ENCODE measurements around the gene PLA2R1. TPM values are rescaled to one million over a fixed set of nuclear protein-coding genes. Genes with fewer than 3 reads are reported as not detected.
"Not testable (repeated sequence)": the region's sequence is repeated elsewhere in the genome, so short reads cannot be mapped to it uniquely, and the experiment has no call there.

PLA2R1 gene
- total RNA-seq, 1 experiment from 2014 or later: 0.37 TPM

GRCh38 chr2:160039166-160039903 lies 23.1 kb downstream of the PLA2R1 start:
- in situ Hi-C loops (cut with HindIII; ENCODE audit: low pct_unique_long_range_greater_than_20kb, low sequenced_read_pairs): no loop called here
- DNase-seq (ENCODE audit: low read depth): peak; percentile 72

- DNase-seq (ENCODE audit: low read depth); in situ Hi-C loops (cut with HindIII; ENCODE audit: low pct_unique_long_range_greater_than_20kb, low sequenced_read_pairs): not testable (repeated sequence)
Observed at GRCh38 chr2:160038662-160039061, 23.8 kb downstream of the PLA2R1 start.

GRCh38 chr2:160036736-160037135 lies 25.7 kb downstream of the PLA2R1 start:
- in situ Hi-C loops (cut with HindIII; ENCODE audit: low pct_unique_long_range_greater_than_20kb, low sequenced_read_pairs): no loop called here
- DNase-seq (ENCODE audit: low read depth): no peak

- DNase-seq (ENCODE audit: low read depth): no peak
- in situ Hi-C loops (cut with HindIII; ENCODE audit: low pct_unique_long_range_greater_than_20kb, low sequenced_read_pairs): no loop called here
Observed at GRCh38 chr2:160035125-160035524, 27.3 kb downstream of the PLA2R1 start.

GRCh38 chr2:160034396-160034795 lies 28.0 kb downstream of the PLA2R1 start:
- in situ Hi-C loops (cut with HindIII; ENCODE audit: low pct_unique_long_range_greater_than_20kb, low sequenced_read_pairs): no loop called here
- DNase-seq (ENCODE audit: low read depth): no peak

- in situ Hi-C loops (cut with HindIII; ENCODE audit: low pct_unique_long_range_greater_than_20kb, low sequenced_read_pairs): no loop called here
- DNase-seq (ENCODE audit: low read depth): no peak
Observed at GRCh38 chr2:160033732-160034392, 28.6 kb downstream of the PLA2R1 start.

GRCh38 chr2:160029270-160029628 lies 33.2 kb downstream of the PLA2R1 start:
- in situ Hi-C loops (cut with HindIII; ENCODE audit: low pct_unique_long_range_greater_than_20kb, low sequenced_read_pairs): no loop called here
- no peak for DNase-seq (ENCODE audit: low read depth)

GRCh38 chr2:160028431-160029269 lies 33.8 kb downstream of the PLA2R1 start:
- in situ Hi-C loops (cut with HindIII; ENCODE audit: low pct_unique_long_range_greater_than_20kb, low sequenced_read_pairs): no loop called here
- no peak for DNase-seq (ENCODE audit: low read depth)

GRCh38 chr2:160022162-160022561 lies 40.3 kb downstream of the PLA2R1 start:
- no peak for DNase-seq (ENCODE audit: low read depth)
- in situ Hi-C loops (cut with HindIII; ENCODE audit: low pct_unique_long_range_greater_than_20kb, low sequenced_read_pairs): no loop called here

- DNase-seq (ENCODE audit: low read depth): no peak
- in situ Hi-C loops (cut with HindIII; ENCODE audit: low pct_unique_long_range_greater_than_20kb, low sequenced_read_pairs): no loop called here
Observed at GRCh38 chr2:160019374-160020090, 42.9 kb downstream of the PLA2R1 start.

- in situ Hi-C loops (cut with HindIII; ENCODE audit: low pct_unique_long_range_greater_than_20kb, low sequenced_read_pairs): no loop called here
- DNase-seq (ENCODE audit: low read depth): no peak
Observed at GRCh38 chr2:160015746-160016145, 46.7 kb downstream of the PLA2R1 start.

GRCh38 chr2:160014227-160014626 lies 48.2 kb downstream of the PLA2R1 start:
- in situ Hi-C loops (cut with HindIII; ENCODE audit: low pct_unique_long_range_greater_than_20kb, low sequenced_read_pairs): no loop called here
- no peak for DNase-seq (ENCODE audit: low read depth)

- in situ Hi-C loops (cut with HindIII; ENCODE audit: low pct_unique_long_range_greater_than_20kb, low sequenced_read_pairs): no loop called here
- no peak for DNase-seq (ENCODE audit: low read depth)
Observed at GRCh38 chr2:160010361-160011145, 51.9 kb downstream of the PLA2R1 start.

- in situ Hi-C loops (cut with HindIII; ENCODE audit: low pct_unique_long_range_greater_than_20kb, low sequenced_read_pairs): no loop called here
- DNase-seq (ENCODE audit: low read depth): no peak
Observed at GRCh38 chr2:160007111-160007510, 55.3 kb downstream of the PLA2R1 start.

GRCh38 chr2:160006475-160006874 lies 55.9 kb downstream of the PLA2R1 start:
- no peak for DNase-seq (ENCODE audit: low read depth)
- in situ Hi-C loops (cut with HindIII; ENCODE audit: low pct_unique_long_range_greater_than_20kb, low sequenced_read_pairs): no loop called here

GRCh38 chr2:160005908-160006307 lies 56.5 kb downstream of the PLA2R1 start:
- no peak for DNase-seq (ENCODE audit: low read depth)
- in situ Hi-C loops (cut with HindIII; ENCODE audit: low pct_unique_long_range_greater_than_20kb, low sequenced_read_pairs): no loop called here

GRCh38 chr2:160005476-160005875 lies 56.9 kb downstream of the PLA2R1 start:
- DNase-seq (ENCODE audit: low read depth): no peak
- in situ Hi-C loops (cut with HindIII; ENCODE audit: low pct_unique_long_range_greater_than_20kb, low sequenced_read_pairs): no loop called here

GRCh38 chr2:159998961-159999360 lies 63.5 kb downstream of the PLA2R1 start:
- no peak for DNase-seq (ENCODE audit: low read depth)
- in situ Hi-C loops (cut with HindIII; ENCODE audit: low pct_unique_long_range_greater_than_20kb, low sequenced_read_pairs): no loop called here

Measured in Caki2 (cell line).